B cell (primary cell): ENCODE measurements around the gene SESN3. TPM values are rescaled to one million over a fixed set of nuclear protein-coding genes. Genes with fewer than 3 reads are reported as not detected.
A peak's percentile ranks its signal among the peaks of the same experiment; 100 is the strongest.
"Not testable (repeated sequence)": the region's sequence is repeated elsewhere in the genome, so short reads cannot be mapped to it uniquely, and the experiment has no call there.

Experiments
- ATAC-seq: fragments of 200-7000 bp; cut with Tn5 transposase; one replicate; pipeline ENCODE4 v1.10.0; 2021; ENCODE audit warnings: low read depth, mild to moderate bottlenecking, moderate number of reproducible peaks, moderate library complexity
- CTCF ChIA-PET: fragments of 350-600 bp; sonication (Branson Sonifier 250); formaldehyde crosslinking; loops from one replicate; lab custom pipeline; 2021; ENCODE audit warnings: antibody characterized with exemption, inconsistent platforms; lab: Charles Lee
- POLR2A ChIA-PET: fragments of 350-600 bp; sonication (Branson Sonifier 250); formaldehyde crosslinking; loops from one replicate; lab custom pipeline; 2021; ENCODE audit warnings: antibody characterized with exemption; lab: Charles Lee
- DNase-seq: peaks from one replicate; pipeline ENCODE4 v3.0.0; 2013
- H2AFZ ChIP-seq: 2 replicates; pipeline ENCODE4 v1.6.1; 2012; ENCODE audit warnings: mild to moderate bottlenecking, low read depth, low read length; ENCODE audit not compliant: insufficient read depth, poor library complexity, severe bottlenecking
- H3K27ac ChIP-seq, 2 donors: 1 replicate in 1 of 2; 2 replicates in 1 of 2; pipeline ENCODE4 v1.5.1; 2012 to 2013; ENCODE audit warnings: low read length in 2 of 2, mild to moderate bottlenecking in 2 of 2, moderate library complexity in 1 of 2
- H3K27me3 ChIP-seq, 4 experiments: fragments of 200-600 bp in 1 of 4; sonication (generic) in 1 of 4; replicated peaks in 1 of 4; 1 replicate in 2 of 4; 2 replicates in 2 of 4; pipeline versions ENCODE4 v1.6.1 to v1.7.0; 2013 to 2016; ENCODE audit warnings: low read length in 3 of 4, mild to moderate bottlenecking in 2 of 4, mixed read lengths in 1 of 4, moderate library complexity in 1 of 4; ENCODE audit not compliant: insufficient read depth in 4 of 4, control insufficient read depth in 3 of 4; ENCODE audit errors: control extremely low read depth in 1 of 4
- H3K36me3 ChIP-seq, 2 experiments: replicated peaks in 1 of 2; 1 replicate in 1 of 2; 2 replicates in 1 of 2; pipeline versions ENCODE4 v1.6.1 to v1.7.1; 2013; ENCODE audit warnings: low read length in 1 of 2; ENCODE audit not compliant: insufficient read depth in 2 of 2, control insufficient read depth in 1 of 2; ENCODE audit errors: control extremely low read depth in 1 of 2, extremely low read depth in 1 of 2
- H3K4me1 ChIP-seq, 2 donors: fragments of 200-600 bp in 1 of 2; sonication (generic) in 1 of 2; 1 replicate in 1 of 2; 2 replicates in 1 of 2; pipeline versions ENCODE4 v1.5.1 to v1.6.1; 2013 to 2017; ENCODE audit warnings: low read length in 2 of 2; ENCODE audit not compliant: control insufficient read depth in 2 of 2, insufficient read depth in 2 of 2
- H3K4me2 ChIP-seq: replicated peaks from 2 replicates; pipeline ENCODE3; 2012; ENCODE audit warnings: mild to moderate bottlenecking, low read depth, low read length; ENCODE audit not compliant: poor library complexity, severe bottlenecking
- H3K4me3 ChIP-seq, 5 experiments: fragments of 200-600 bp in 1 of 5; sonication (generic) in 1 of 5; 1 replicate in 3 of 5; 2 replicates in 2 of 5; pipeline versions ENCODE4 v1.5.1 to v1.7.0; 2011 to 2016; ENCODE audit warnings: low read length in 4 of 5, mild to moderate bottlenecking in 4 of 5, low read depth in 2 of 5, control low read depth in 1 of 5, moderate library complexity in 1 of 5; ENCODE audit not compliant: insufficient read depth in 1 of 5; ENCODE audit errors: control extremely low read depth in 1 of 5, extremely low read depth in 1 of 5
- H3K79me2 ChIP-seq: fragments of 200-600 bp; sonication (generic); one replicate; pipeline ENCODE4 v1.6.0; 2016; ENCODE audit warnings: low read length; ENCODE audit not compliant: control insufficient read depth, insufficient read depth
- H3K9ac ChIP-seq: fragments of 200-600 bp; sonication (generic); 2 replicates; pipeline ENCODE4 v1.6.1; 2017; ENCODE audit warnings: mild to moderate bottlenecking, low read length, moderate library complexity
- H3K9me3 ChIP-seq, 3 donors: one replicate each; pipeline versions ENCODE4 v1.6.1 to v1.7.1; 2013; ENCODE audit warnings: low read length in 2 of 3; ENCODE audit not compliant: control insufficient read depth in 2 of 3, insufficient read depth in 1 of 3; ENCODE audit errors: control extremely low read depth in 1 of 3
- H4K20me1 ChIP-seq: 2 replicates; pipeline ENCODE4 v1.6.0; 2012; ENCODE audit warnings: mild to moderate bottlenecking, low read length; ENCODE audit not compliant: insufficient read depth, control insufficient read depth, poor library complexity, severe bottlenecking
- H3K27ac Mint-ChIP-seq: one replicate; pipeline ENCODE4 v1.8.0; 2021; ENCODE audit warnings: mixed read lengths
- H3K27me3 Mint-ChIP-seq: one replicate; pipeline ENCODE4 v1.8.0; 2021; ENCODE audit warnings: mixed read lengths
- H3K4me1 Mint-ChIP-seq: one replicate; pipeline ENCODE4 v1.8.0; 2021; ENCODE audit warnings: mixed read lengths
- H3K4me3 Mint-ChIP-seq: one replicate; pipeline ENCODE4 v1.8.0; 2021; ENCODE audit warnings: mixed read lengths
- H3K9me3 Mint-ChIP-seq: one replicate; pipeline ENCODE4 v1.8.0; 2022; ENCODE audit warnings: mixed read lengths; ENCODE audit not compliant: insufficient read depth
- CTCF ChIP-seq: fragments of 200-600 bp; IDR thresholded peaks from one replicate; pipeline ENCODE4 v1.8.0; 2022; ENCODE audit warnings: antibody characterized with exemption, mild to moderate bottlenecking
- EZH2 ChIP-seq: IDR thresholded peaks from 2 replicates; pipeline ENCODE4 v1.6.1; 2012; ENCODE audit warnings: borderline replicate concordance, low read depth, mild to moderate bottlenecking, moderate library complexity, low read length; ENCODE audit not compliant: insufficient read depth, poor library complexity, severe bottlenecking
- WGBS: methylation state at CpG from one replicate; pipeline ENCODE4 v1.1.5; 2013; ENCODE audit warnings: missing lambda C conversion rate; ENCODE audit not compliant: insufficient coverage; 5-methylcytosine and 5-hydroxymethylcytosine counted together
- intact Hi-C: fragments of 100-400 bp; cut with micrococcal nuclease; formaldehyde crosslinking; loops from one replicate; pipeline ENCODE4 v1.10.0; 2022
- polyA plus RNA-seq: library from polyadenylated mRNA; depleted of rRNA; stranded (reverse); fragments of >200 nt; gene quantifications from 2 replicates; pipeline ENCODE4 v1.2.3, GENCODE V29; 2012
- total RNA-seq, 2 donors: library from RNA; stranded (reverse); fragments of 120-200 nt in 1 of 2; gene quantifications; 1 replicate in 1 of 2; 2 replicates in 1 of 2; pipeline versions ENCODE4 v1.2.3 to v1.2.4, GENCODE V29; 2013 to 2022

The SESN3 gene
- total and polyA plus RNA-seq, 2 donors (not counting 1 experiment from before 2014, with no cell fraction given) = 10.1 to 519 TPM

GRCh38 chr11:95228081-95228749 is 2.8 kb downstream of the SESN3 start:
- Histone ChIP-seq H3K9me3 (peaks cover 0 to 4% (median 0%) of the 10 kb centered on the region in 3 donors), H3K27me3 (no peaks in the 10 kb centered on the region), H3K79me2 (peaks cover 73% of the 10 kb centered on the region), H3K9ac (peak overlapping the region; percentile 13), H3K4me1 (peaks cover 26 to 28% of the 10 kb centered on the region in 2 donors), H4K20me1 (peaks cover 14% of the 10 kb centered on the region), H3K27ac (peak overlapping the region in 1 of 2 donors; percentile 14), H3K36me3 (peaks cover 3 to 11% of the 10 kb centered on the region in 2 experiments), H3K4me2 (peak overlapping the region; percentile 81), H3K4me3 (peak overlapping the region in 1 of 5 experiments; percentile 89), H2AFZ (no peak overlapping the region)
- ChIA-PET POLR2A (interaction anchor here (1.2 kb wide), 1 partner anchor 468 kb away, joined by 3 read pairs; no protein-coding TSS in a partner anchor), CTCF (interaction anchor here (0.8 to 5.4 kb wide), 7 partner anchors 13 to 476 kb away, joined by 3 to 121 read pairs (median 4); no protein-coding TSS in a partner anchor)
- H3K9me3 Mint-ChIP-seq = peaks cover 2% of the 10 kb centered on the region
- ATAC-seq (no peak), DNase-seq (no peak)
- no peak overlapping the region for H3K27ac Mint-ChIP-seq
- no CpG with 5 or more reads among the region's 2 CpGs for WGBS
- H3K4me3 Mint-ChIP-seq = no peak overlapping the region
- intact Hi-C loops = loop anchor here (5.0 kb wide), 1 partner anchor 36 kb away; no protein-coding TSS in a partner anchor
- peaks cover 45% of the 10 kb centered on the region for H3K4me1 Mint-ChIP-seq
- H3K27me3 Mint-ChIP-seq = no peaks in the 10 kb centered on the region
- TF ChIP-seq EZH2 (no peak), CTCF (no peak)

- no CpG with 5 or more reads among the region's 6 CpGs for WGBS
- not testable (repeated sequence) for DNase-seq
- intact Hi-C loops = loop anchor here (2.0 to 5.0 kb wide), 2 partner anchors 14 to 35 kb away; no protein-coding TSS in a partner anchor
Measured at GRCh38 chr11:95227060-95227459, 3.9 kb downstream of the SESN3 start.

More at GRCh38 chr11:95227060-95227459, 3.9 kb downstream of the SESN3 start:
- H3K4me1 Mint-ChIP-seq = peaks cover 45% of the 10 kb centered on the region
- H3K4me1 ChIP-seq = peaks cover 21 to 24% of the 10 kb centered on the region in 2 donors
- peak overlapping the region; percentile 50 for H3K4me3 Mint-ChIP-seq
- H3K9me3 Mint-ChIP-seq, H3K9ac ChIP-seq, H3K9me3 ChIP-seq, H3K4me3 ChIP-seq, POLR2A ChIA-PET, H3K27me3 Mint-ChIP-seq, ATAC-seq, H3K27ac ChIP-seq, H3K27me3 ChIP-seq, H2AFZ ChIP-seq, CTCF ChIA-PET: not testable (repeated sequence)
- H3K27ac Mint-ChIP-seq = peak overlapping the region; percentile 15
- H3K36me3 ChIP-seq = peaks cover 3 to 11% of the 10 kb centered on the region in 2 experiments
- H3K4me2 ChIP-seq = peak overlapping the region; percentile 1
- H4K20me1 ChIP-seq = peaks cover 14% of the 10 kb centered on the region
- peaks cover 85% of the 10 kb centered on the region for H3K79me2 ChIP-seq
